AML-193 (cell line): Measurements from ENCODE around the gene THAP4.
"Not testable (repeated sequence)": the region's sequence is repeated elsewhere in the genome, so short reads cannot be mapped to it uniquely, and the experiment has no call there.

Source experiments
- DNase-seq, 2 experiments: peaks; one replicate each; lab custom pipeline; 2025; lab: John Stamatoyannopoulos, UW

Gene THAP4

GRCh38 chr2:241665731-241666440 lies 28.9 kb upstream of the THAP4 start:
- DNase-seq = no peak

GRCh38 chr2:241662731-241663130 lies 25.8 kb upstream of the THAP4 start:
- not testable (repeated sequence) for DNase-seq

GRCh38 chr2:241660593-241661213 lies 23.7 kb upstream of the THAP4 start:
- no peak for DNase-seq

- DNase-seq = peak; percentile 12 to 36
Measured at GRCh38 chr2:241659150-241659739, 22.3 kb upstream of the THAP4 start.

GRCh38 chr2:241658296-241658695 lies 21.3 kb upstream of the THAP4 start:
- DNase-seq = no peak

- no peak for DNase-seq
Measured at GRCh38 chr2:241657786-241658254, 20.9 kb upstream of the THAP4 start.

- DNase-seq = no peak
Measured at GRCh38 chr2:241656190-241656741, 19.3 kb upstream of the THAP4 start.

GRCh38 chr2:241655516-241656189 lies 18.7 kb upstream of the THAP4 start:
- DNase-seq = no peak

GRCh38 chr2:241654551-241654950 lies 17.6 kb upstream of the THAP4 start:
- DNase-seq = no peak

- DNase-seq = no peak
Measured at GRCh38 chr2:241653210-241653750, 16.3 kb upstream of the THAP4 start.

- no peak for DNase-seq
Measured at GRCh38 chr2:241652722-241653121, 15.8 kb upstream of the THAP4 start.

GRCh38 chr2:241652142-241652541 lies 15.2 kb upstream of the THAP4 start:
- DNase-seq = no peak

- no peak for DNase-seq
Measured at GRCh38 chr2:241649927-241650326, 13.0 kb upstream of the THAP4 start.

GRCh38 chr2:241649404-241649803 lies 12.4 kb upstream of the THAP4 start:
- no peak for DNase-seq

GRCh38 chr2:241648453-241648852 lies 11.5 kb upstream of the THAP4 start:
- no peak for DNase-seq

GRCh38 chr2:241645915-241646645 lies 9.1 kb upstream of the THAP4 start:
- DNase-seq = no peak

- no peak for DNase-seq
Measured at GRCh38 chr2:241645056-241645914, 8.3 kb upstream of the THAP4 start.

- no peak for DNase-seq
Measured at GRCh38 chr2:241641631-241642030, 4.7 kb upstream of the THAP4 start.

GRCh38 chr2:241640165-241640795 lies 3.3 kb upstream of the THAP4 start:
- no peak for DNase-seq

- DNase-seq = no peak
Measured at GRCh38 chr2:241639385-241639784, 2.4 kb upstream of the THAP4 start.
